ENCODE data around the gene EMC9.
A peak's percentile ranks its signal among the peaks of the same experiment; 100 is the strongest.

EMC9 gene

GRCh38 chr14:24146978-24147760 lies 5.8 kb upstream of the EMC9 start, which contains the start of gene RNF31:
TSS of gene RNF31 (plus strand) at chr14:24147498. CDS start at chr14:24147699, 201 bp downstream.
- DNase-seq, result peak; percentile 99

GRCh38 chr14:24146453-24146977 lies 5.1 kb upstream of the EMC9 start, which contains the start of gene PSME2:
TSS of gene PSME2 (minus strand) at chr14:24146610. CDS start at chr14:24146581, 29 bp downstream.
- DNase-seq, result peak; percentile 94

GRCh38 chr14:24145690-24146452 lies 4.5 kb upstream of the EMC9 start:
- DNase-seq, result no peak

GRCh38 chr14:24145219-24145618 lies 3.8 kb upstream of the EMC9 start:
- no peak for DNase-seq

GRCh38 chr14:24144451-24144850 lies 3.1 kb upstream of the EMC9 start:
- no peak for DNase-seq

- no peak for DNase-seq
Observed at GRCh38 chr14:24143511-24143910, 2.1 kb upstream of the EMC9 start.

GRCh38 chr14:24139272-24139934 lies 2.0 kb downstream of the EMC9 start:
- DNase-seq, result peak; percentile 55

- no peak for DNase-seq
Observed at GRCh38 chr14:24138396-24139271, 2.8 kb downstream of the EMC9 start.

GRCh38 chr14:24137529-24138395 lies 3.6 kb downstream of the EMC9 start:
- no peak for DNase-seq

- peak; percentile 39 for DNase-seq
Observed at GRCh38 chr14:24136684-24137528, 4.5 kb downstream of the EMC9 start.

- peak; percentile 95 for DNase-seq
Observed at GRCh38 chr14:24135834-24136683, 5.3 kb downstream of the EMC9 start, which contains the start of gene PSME1. TSS of gene PSME1 (plus strand) at chr14:24136194. CDS start at chr14:24136263, 69 bp downstream.

GRCh38 chr14:24135584-24135833 lies 5.9 kb downstream of the EMC9 start:
- DNase-seq, result peak; percentile 24

- no peak for DNase-seq
Observed at GRCh38 chr14:24133735-24134134, 7.7 kb downstream of the EMC9 start.

- DNase-seq, result no peak
Observed at GRCh38 chr14:24132976-24133375, 8.4 kb downstream of the EMC9 start.

- peak; percentile 34 for DNase-seq
Observed at GRCh38 chr14:24132061-24132685, 9.2 kb downstream of the EMC9 start.

GRCh38 chr14:24131549-24131966 lies 9.8 kb downstream of the EMC9 start:
- no peak for DNase-seq

GRCh38 chr14:24130717-24131548 lies 10.5 kb downstream of the EMC9 start:
- no peak for DNase-seq

GRCh38 chr14:24130380-24130716 lies 11.0 kb downstream of the EMC9 start, which contains the start of gene FITM1:
TSS of gene FITM1 (plus strand) at chr14:24130659. CDS start at chr14:24131564, 905 bp downstream.
- DNase-seq, result no peak

Measured in activated CD4-positive, alpha-beta T cell treated with anti-CD3 and anti-CD28 coated beads for 48 hours (primary cell).